A549 (cell line): Measurements from ENCODE around the gene NEDD8.

Experiments
- MYC ChIP-seq: IDR thresholded peaks from 2 replicates; pipeline ENCODE4 v1.6.1; 2012; ENCODE audit warnings: mild to moderate bottlenecking, inconsistent platforms, low read length, improper control_type of control experiment, borderline replicate concordance
- NFE2L2 ChIP-seq: fragments of 150-350 bp; conservative IDR thresholded peaks from 2 replicates; pipeline ENCODE4 v1.6.1; 2014; ENCODE audit warnings: low read length

DNA sequence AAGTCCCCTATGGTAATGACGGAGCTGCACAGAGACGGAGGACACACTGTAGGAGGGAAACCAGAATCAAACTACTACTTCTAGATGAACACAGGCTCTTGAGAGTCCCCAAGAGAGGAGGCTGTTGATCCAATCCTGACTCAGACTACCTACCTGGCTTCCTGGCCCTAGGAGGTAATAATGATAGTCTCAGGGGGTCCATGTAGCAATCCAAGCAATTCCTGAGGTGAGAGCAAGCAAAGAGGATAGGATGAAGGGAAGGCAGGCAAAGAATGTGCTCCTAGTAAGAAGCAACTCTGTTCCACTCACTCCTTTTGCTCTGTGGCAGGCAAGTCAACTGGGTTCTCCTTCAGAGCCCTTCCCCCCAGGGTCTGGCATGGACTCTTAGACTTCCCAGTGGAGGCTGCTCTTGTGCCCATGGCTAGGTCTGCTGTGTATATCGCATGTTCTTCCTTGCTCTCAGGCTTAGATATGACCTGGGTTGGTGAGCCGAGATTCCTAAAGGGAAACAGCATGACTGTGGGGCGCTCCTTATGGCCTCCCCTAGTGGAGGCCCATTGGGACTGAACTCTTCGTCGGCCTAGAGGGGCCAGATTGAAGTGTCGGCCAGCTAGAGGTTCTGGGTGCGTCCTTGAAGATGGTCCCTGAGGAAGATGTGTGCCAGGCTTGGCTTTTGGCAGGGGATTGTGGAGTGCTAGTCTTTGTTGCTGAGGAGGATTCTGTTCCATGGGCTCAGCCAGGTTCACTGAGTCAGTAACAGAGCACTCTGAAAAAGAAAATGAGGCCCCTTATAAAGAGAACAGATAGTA, 8.1 kb upstream of the NEDD8 start:
- no peak for TF ChIP-seq NFE2L2
- no peak for TF ChIP-seq MYC
